GM19397 (cell line): Measurements from ENCODE around the gene LYVE1.

Source experiments
- ATAC-seq: cut with Tn5 transposase; IDR thresholded peaks from one replicate; pipeline ENCODE4 v1.9.1; 2021; ENCODE audit warnings: mild to moderate bottlenecking, moderate library complexity; ENCODE audit not compliant: unreplicated experiment

The LYVE1 gene

GRCh38 chr11:10526974-10527918, 41.2 kb downstream of the LYVE1 start:
- ATAC-seq: no peak

- ATAC-seq: no peak
Measured at GRCh38 chr11:10524471-10524870, 44.0 kb downstream of the LYVE1 start.

- ATAC-seq: no peak
Measured at GRCh38 chr11:10522921-10523320, 45.5 kb downstream of the LYVE1 start.

GRCh38 chr11:10522276-10522675, 46.2 kb downstream of the LYVE1 start:
- ATAC-seq: no peak

GRCh38 chr11:10520562-10520961, 47.9 kb downstream of the LYVE1 start:
- no peak for ATAC-seq

GRCh38 chr11:10519630-10520029, 48.8 kb downstream of the LYVE1 start:
- no peak for ATAC-seq

- ATAC-seq: no peak
Measured at GRCh38 chr11:10518891-10519290, 49.6 kb downstream of the LYVE1 start.

GRCh38 chr11:10518123-10518522, 50.3 kb downstream of the LYVE1 start:
- ATAC-seq: no peak

- no peak for ATAC-seq
Measured at GRCh38 chr11:10515418-10515817, 53.0 kb downstream of the LYVE1 start.

- no peak for ATAC-seq
Measured at GRCh38 chr11:10514709-10515108, 53.8 kb downstream of the LYVE1 start.

- ATAC-seq: no peak
Measured at GRCh38 chr11:10514202-10514601, 54.3 kb downstream of the LYVE1 start.

- no peak for ATAC-seq
Measured at GRCh38 chr11:10511181-10511621, 57.3 kb downstream of the LYVE1 start.
